HG02973 (cell line): ENCODE results near the gene KCNJ14.
A peak's percentile ranks its signal among the peaks of the same experiment; 100 is the strongest.

Experiments
- ATAC-seq: cut with Tn5 transposase; IDR thresholded peaks from one replicate; pipeline ENCODE4 v1.9.1; 2021; ENCODE audit warnings: moderate library complexity; ENCODE audit not compliant: unreplicated experiment

The KCNJ14 gene

GRCh38 chr19:48455171-48455907, at the start of gene KCNJ14:
TSS of gene KCNJ14 (plus strand) at chr19:48455574. CDS start at chr19:48461725, 6,151 bp downstream.
- ATAC-seq = no peak

GRCh38 chr19:48405850-48406249, 49.5 kb upstream of the KCNJ14 start:
- no peak for ATAC-seq

GRCh38 chr19:48413879-48414587, 41.3 kb upstream of the KCNJ14 start:
- ATAC-seq = no peak

GRCh38 chr19:48415395-48415794, 40.0 kb upstream of the KCNJ14 start:
- ATAC-seq = no peak

GRCh38 chr19:48415806-48416221, 39.6 kb upstream of the KCNJ14 start:
- no peak for ATAC-seq

- ATAC-seq = no peak
Measured at GRCh38 chr19:48417421-48417820, 38.0 kb upstream of the KCNJ14 start.

GRCh38 chr19:48418317-48419064, 36.9 kb upstream of the KCNJ14 start:
- ATAC-seq = no peak

- peak; percentile 72 for ATAC-seq
Measured at GRCh38 chr19:48419158-48419920, 36.0 kb upstream of the KCNJ14 start.

- no peak for ATAC-seq
Measured at GRCh38 chr19:48421548-48421947, 33.8 kb upstream of the KCNJ14 start.

- ATAC-seq = no peak
Measured at GRCh38 chr19:48424694-48425219, 30.6 kb upstream of the KCNJ14 start.

GRCh38 chr19:48428670-48429069, 26.7 kb upstream of the KCNJ14 start:
- no peak for ATAC-seq

- no peak for ATAC-seq
Measured at GRCh38 chr19:48433337-48433736, 22.0 kb upstream of the KCNJ14 start.

- no peak for ATAC-seq
Measured at GRCh38 chr19:48436586-48436985, 18.8 kb upstream of the KCNJ14 start.

- no peak for ATAC-seq
Measured at GRCh38 chr19:48441360-48442050, 13.9 kb upstream of the KCNJ14 start.

- ATAC-seq = no peak
Measured at GRCh38 chr19:48442116-48443035, 13.0 kb upstream of the KCNJ14 start.

GRCh38 chr19:48443256-48443655, 12.1 kb upstream of the KCNJ14 start:
- ATAC-seq = no peak

GRCh38 chr19:48443731-48444128, 11.6 kb upstream of the KCNJ14 start:
- no peak for ATAC-seq

GRCh38 chr19:48444129-48444935, 11.0 kb upstream of the KCNJ14 start:
- no peak for ATAC-seq
